Activated naive CD4-positive, alpha-beta T cell (primary cell): ENCODE measurements around the gene TMEM117.
"Not testable (repeated sequence)": the region's sequence is repeated elsewhere in the genome, so short reads cannot be mapped to it uniquely, and the experiment has no call there.

ENCODE experiments used
- DNase-seq, 4 experiments: peaks; one replicate each; lab custom pipeline; 2025; lab: John Stamatoyannopoulos, UW

TMEM117 gene

GRCh38 chr12:44025499-44025898, 189.6 kb downstream of the TMEM117 start:
- no peak for DNase-seq

GRCh38 chr12:44026046-44026445, 190.2 kb downstream of the TMEM117 start:
- no peak for DNase-seq

DNA sequence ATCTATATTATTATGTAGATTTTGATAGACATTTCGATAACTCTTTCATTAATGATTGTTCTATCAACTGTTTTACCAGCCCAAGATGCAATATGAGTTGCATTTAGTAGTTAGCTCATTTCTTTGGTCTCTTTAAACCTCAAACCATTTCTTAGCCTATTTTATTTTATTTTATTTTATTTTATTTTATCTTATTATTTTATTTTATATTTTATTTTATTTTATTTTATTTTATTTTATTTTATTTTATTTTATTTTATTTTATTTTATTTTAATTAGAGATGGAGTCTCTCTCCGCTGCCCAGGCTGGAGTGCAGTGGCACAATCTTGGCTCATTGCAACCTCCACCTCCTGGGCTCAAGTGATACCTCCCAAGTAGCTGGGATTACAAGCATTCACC, 191.0 kb downstream of the TMEM117 start:
- not testable (repeated sequence) for DNase-seq

GRCh38 chr12:44029194-44029593, 193.3 kb downstream of the TMEM117 start:
- no peak for DNase-seq

DNA sequence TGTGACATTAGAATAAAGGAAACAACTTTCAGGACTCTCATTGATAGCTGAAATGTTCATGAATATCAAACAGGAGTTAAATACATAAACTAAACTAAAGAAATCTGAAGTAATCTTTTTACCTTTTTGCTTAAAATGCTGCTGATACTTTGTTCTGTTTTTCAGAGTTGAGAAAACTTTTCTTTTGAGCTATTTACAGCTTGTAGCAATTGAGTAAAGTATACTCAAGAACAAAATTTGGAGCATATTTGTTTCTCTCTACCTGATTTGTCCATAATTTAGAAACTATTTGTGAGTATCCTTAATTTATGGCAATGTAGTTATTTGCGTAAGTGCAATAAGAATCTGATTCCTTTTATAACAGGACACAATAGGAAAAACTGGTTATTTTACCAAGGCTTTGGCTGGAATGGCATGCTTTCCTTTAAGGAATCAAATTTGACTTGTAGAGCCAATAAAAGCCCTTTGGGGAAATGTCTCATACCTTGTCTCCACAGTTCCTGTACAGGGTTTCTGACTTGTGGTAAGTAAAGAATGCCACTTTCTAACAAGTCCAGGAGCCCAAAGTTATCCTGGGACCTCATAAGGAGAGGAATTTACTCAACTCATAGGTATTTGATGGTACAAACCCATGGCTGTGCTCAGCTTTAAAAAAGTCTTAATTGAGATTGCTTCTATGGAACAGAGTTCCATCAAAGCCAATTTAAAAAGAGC, 195.7 kb downstream of the TMEM117 start:
- no peak for DNase-seq

DNA sequence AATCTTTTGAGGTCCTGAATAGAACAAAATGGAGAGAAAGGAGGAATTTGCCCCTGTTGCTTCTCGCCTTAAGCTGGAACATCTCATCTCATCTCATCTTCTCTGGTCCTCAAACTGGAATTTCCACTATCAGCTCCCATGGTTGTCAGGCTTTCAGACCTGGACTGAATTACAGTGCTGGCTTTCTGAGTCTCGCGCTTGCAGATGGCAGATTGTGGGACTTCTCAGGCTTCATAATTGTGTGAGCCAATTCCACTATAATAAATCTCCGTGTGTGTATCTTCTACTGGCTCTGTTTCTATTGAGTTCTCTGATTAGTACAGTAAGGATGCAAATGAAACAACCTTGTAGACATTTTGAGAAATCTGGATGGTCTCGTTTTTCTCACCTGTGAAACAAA, 199.0 kb downstream of the TMEM117 start:
- no peak for DNase-seq

DNA sequence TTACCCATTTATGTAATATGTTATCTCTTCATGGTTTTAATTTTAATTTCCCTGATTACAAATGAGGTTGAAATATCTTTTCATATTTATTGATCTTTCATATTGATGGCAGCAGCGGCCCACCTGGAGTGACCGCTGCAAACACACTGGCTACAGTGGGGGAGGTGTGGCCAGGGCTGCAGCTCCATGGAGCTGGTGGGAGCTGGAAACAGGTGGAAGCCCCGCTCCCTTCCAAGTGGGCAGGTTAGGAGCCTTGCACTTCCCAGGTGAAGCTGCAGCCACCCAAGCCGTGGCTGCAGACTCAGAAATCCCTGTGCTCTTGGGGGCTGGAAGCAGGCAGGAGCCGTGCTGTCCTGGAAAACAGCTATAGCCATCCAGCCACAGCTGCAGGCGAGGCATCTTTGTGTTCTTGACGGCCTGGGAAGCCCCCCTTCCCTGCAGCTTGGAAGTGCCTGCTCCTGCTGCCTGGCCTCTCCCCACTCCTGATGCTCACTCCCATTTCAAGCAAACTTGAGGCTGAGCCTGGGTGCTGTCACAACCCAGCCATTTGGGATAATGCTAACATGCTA, 201.1 kb downstream of the TMEM117 start:
- no peak for DNase-seq

- DNase-seq = no peak
These were observed 202.5 kb downstream of the TMEM117 start for GRCh38 chr12:44038411-44038810.

DNA sequence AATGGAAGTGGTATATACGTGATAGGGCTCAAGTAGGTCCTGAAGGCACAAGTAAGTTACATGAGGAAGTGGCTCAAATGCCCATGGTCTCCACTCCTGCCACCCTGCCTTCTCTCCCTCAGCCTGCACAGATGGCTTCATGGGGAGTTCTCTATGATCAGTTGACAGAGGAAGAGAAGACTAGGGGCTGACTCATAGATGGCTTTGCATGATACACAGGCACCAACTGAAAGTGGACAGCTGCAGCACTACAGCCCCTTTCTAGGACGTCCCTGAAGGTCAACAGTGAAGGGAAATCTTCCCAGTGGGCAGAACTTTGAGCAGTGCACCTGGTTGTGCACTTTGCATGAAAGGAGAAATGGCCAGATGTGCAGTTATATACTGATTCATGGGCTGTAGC, 208.6 kb downstream of the TMEM117 start:
- not testable (repeated sequence) for DNase-seq

DNA sequence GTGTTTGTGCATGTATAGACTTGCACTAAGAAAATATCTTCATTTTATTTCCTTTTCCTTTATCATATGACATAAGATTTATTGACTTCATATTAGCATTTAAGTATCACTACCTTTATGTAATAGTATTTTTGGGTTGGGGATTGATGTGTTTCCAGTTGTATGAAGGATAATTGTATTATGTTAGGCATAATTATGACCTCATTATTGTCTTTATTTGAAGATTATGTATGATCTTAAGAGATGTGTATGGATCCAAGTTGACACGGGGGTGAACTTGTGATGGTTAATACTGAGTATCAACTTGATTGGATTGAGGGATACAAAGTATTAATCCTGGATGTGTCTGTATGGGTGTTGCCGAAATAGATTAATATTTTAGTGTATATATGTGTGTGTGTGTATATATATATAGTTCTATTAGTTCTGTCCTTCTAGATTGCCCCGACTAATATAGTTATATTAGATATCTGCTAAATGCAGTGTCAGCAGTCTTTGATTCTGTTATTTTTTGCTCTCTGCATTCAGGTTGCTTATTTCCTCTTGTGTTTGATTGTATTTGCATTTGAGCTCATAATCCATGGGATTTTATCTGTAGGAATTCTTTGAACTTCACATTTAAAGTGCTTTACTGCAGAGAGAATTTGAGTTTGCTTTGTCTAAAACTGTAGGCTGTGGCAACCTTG, 211.0 kb downstream of the TMEM117 start:
- no peak for DNase-seq

GRCh38 chr12:44052554-44052953, 216.7 kb downstream of the TMEM117 start:
- DNase-seq = no peak

DNA sequence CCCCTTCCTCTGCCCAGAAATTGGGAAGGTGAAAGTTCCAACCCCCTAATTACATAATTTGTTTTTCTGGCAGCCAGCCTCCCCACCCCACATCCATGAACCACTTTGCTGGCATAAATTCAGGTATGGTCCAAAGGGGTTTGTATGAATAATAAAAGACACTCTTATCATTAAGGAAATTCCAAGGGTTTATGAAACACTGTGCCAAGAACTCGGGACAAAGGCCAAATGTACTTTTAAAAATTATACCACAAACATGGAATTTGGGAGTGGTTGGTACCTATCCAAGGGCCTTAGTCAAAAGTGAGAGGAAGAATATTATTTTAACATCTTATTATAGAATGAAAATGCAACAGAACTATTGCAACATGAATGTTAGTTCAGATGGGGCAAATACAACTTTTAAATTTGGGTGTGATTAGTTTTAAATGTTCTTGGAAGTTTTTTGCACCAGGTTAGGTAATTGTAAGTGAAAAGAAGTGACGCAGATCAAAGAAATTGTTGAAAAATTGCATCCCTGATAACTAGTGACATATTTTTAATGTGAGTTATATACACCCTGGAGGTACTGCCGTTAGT, 217.8 kb downstream of the TMEM117 start:
- no peak for DNase-seq

- no peak for DNase-seq
These were observed 218.4 kb downstream of the TMEM117 start for GRCh38 chr12:44054281-44054680.

- DNase-seq = no peak
These were observed 222.5 kb downstream of the TMEM117 start for GRCh38 chr12:44058366-44058765.

GRCh38 chr12:44059476-44059875, 223.6 kb downstream of the TMEM117 start:
- no peak for DNase-seq

DNA sequence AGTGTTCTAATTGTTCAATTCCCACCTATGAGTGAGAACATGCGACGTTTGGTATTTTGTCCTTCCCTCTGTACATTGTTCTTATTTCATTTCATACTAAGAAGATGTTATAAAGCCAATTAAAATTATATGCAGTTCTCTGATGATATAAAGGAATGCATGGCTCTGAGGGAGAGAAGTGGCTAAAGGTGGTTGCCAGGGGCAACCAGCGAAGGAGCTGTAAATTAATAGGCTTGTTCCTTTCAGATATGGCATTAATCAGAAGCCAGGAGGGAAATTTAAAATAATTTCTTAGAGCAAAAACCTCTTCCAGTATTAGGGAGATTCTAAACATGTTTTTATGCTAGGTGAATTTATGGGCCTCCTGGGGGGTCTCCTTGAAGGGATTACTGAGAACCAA, 227.8 kb downstream of the TMEM117 start:
- no peak for DNase-seq

DNA sequence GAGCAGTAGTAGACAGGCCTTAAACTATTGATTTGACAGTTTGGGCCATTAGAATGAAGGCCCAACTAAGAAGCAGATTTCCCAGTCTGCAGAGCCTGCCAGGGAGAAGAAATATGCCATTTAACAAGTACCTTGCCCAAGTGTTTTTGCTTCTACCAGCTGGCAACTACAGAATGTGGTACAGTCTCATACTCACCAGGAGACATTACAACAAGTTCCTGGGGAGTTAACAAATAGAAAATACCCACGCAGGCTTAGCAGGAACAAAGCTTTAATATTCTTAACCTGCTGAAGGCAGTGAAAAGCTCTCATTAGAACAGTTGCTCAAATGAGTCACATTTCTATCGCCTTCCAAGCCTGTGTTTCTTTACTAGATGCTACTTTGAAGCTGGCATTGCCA, 241.0 kb downstream of the TMEM117 start:
- DNase-seq = no peak

GRCh38 chr12:44077294-44077693, 241.4 kb downstream of the TMEM117 start:
- no peak for DNase-seq

GRCh38 chr12:44078273-44078672, 242.4 kb downstream of the TMEM117 start:
- DNase-seq = no peak

DNA sequence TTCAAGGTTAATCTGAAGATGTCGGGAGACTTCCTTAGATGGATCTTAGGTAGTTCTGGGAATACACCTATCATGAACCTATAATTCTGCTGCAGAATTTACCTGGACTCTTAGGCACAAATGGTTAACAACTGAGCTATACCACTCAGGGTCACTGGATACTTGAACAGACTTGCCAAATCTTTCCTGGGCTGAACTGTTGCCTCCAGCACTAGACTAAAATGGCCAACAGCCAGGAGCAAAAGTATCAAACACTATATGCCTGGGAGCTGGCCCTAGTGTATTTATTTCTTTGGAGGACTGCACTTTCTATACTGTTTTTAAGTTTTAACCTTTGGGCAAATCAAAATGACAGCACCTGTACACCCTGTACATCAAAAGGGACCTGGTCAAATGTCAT, 252.8 kb downstream of the TMEM117 start:
- no peak for DNase-seq

GRCh38 chr12:44091948-44092606, 256.2 kb downstream of the TMEM117 start:
- no peak for DNase-seq

DNA sequence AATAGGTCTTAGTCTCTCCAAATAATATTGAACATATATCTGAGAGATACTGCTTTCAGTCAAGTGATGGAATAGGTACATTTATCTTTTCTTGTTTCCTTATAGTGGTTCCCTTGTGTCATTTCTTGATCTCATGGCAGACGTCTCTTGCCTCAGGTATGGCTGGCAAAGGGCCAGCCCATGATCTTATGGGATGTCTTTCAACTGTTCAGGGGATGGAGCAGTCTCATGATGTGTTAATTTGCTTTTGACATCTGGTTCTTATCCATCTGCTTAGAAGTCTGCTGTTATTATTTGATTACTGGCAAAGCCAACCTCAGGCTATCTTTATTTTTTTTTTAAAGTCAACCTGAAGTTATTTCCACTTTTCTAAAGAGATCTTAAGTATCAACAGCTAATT, 262.9 kb downstream of the TMEM117 start:
- DNase-seq = no peak

- no peak for DNase-seq
These were observed 263.6 kb downstream of the TMEM117 start for GRCh38 chr12:44099486-44099885.
